Endothelial cell of umbilical vein (primary cell): ENCODE results near the gene AQP12A.

Experiments
- CTCF ChIP-seq, 2 donors: IDR thresholded peaks; 1 replicate in 1 of 2; 2 replicates in 1 of 2; pipeline ENCODE4 v1.5.1; 2011; ENCODE audit warnings: low read length in 2 of 2, mild to moderate bottlenecking in 2 of 2, moderate library complexity in 2 of 2, control low read depth in 1 of 2, inconsistent platforms in 1 of 2, low read depth in 1 of 2; ENCODE audit not compliant: insufficient read depth in 1 of 2; ENCODE audit errors: extremely low read depth in 1 of 2
- EZH2 ChIP-seq: IDR thresholded peaks from 2 replicates; pipeline ENCODE4 v1.6.1; 2012; ENCODE audit warnings: borderline replicate concordance, low read depth, mild to moderate bottlenecking, moderate library complexity, low read length, inconsistent platforms; ENCODE audit not compliant: severe bottlenecking
- FOS ChIP-seq: IDR thresholded peaks from 2 replicates; pipeline ENCODE4 v1.6.1; 2011; ENCODE audit warnings: mild to moderate bottlenecking, low read length, moderate library complexity, borderline replicate concordance; ENCODE audit not compliant: insufficient read depth
- GATA2 ChIP-seq: IDR thresholded peaks from 2 replicates; pipeline ENCODE4 v1.7.0; 2011; ENCODE audit warnings: low read depth, mild to moderate bottlenecking, moderate library complexity, mixed read lengths, low read length; ENCODE audit not compliant: insufficient read length, insufficient read depth
- JUN ChIP-seq: IDR thresholded peaks from 2 replicates; pipeline ENCODE4 v1.6.1; 2011; ENCODE audit warnings: borderline replicate concordance, low read depth; ENCODE audit not compliant: insufficient read length, insufficient read depth
- MYC ChIP-seq: IDR thresholded peaks from one replicate; pipeline ENCODE4 v1.6.1; 2011; ENCODE audit warnings: mild to moderate bottlenecking, low read depth, low read length
- POLR2A ChIP-seq: IDR thresholded peaks from 2 replicates; pipeline ENCODE4 v1.6.1; 2012; ENCODE audit warnings: low read depth, mild to moderate bottlenecking, control low read depth, low read length
- POLR2AphosphoS5 ChIP-seq: IDR thresholded peaks from 2 replicates; pipeline ENCODE4 v1.6.1; 2012; ENCODE audit warnings: low read depth, mild to moderate bottlenecking, control low read depth, low read length, moderate library complexity; ENCODE audit not compliant: insufficient read depth

GRCh38 chr2:240741091-240741490 is 49.4 kb downstream of the AQP12A start:
- TF ChIP-seq POLR2A: no peak
- no peak for TF ChIP-seq CTCF (IDR thresholded peaks at IDR 0.05; ENCODE audit: extremely low read depth in 1 of 2, insufficient read depth in 1 of 2, low read depth in 1 of 2, low read length in 2 of 2)
- TF ChIP-seq FOS: no peak
- no peak for TF ChIP-seq POLR2AphosphoS5
- TF ChIP-seq JUN: no peak
- no peak for TF ChIP-seq GATA2
- no peak for TF ChIP-seq MYC
- no peak for TF ChIP-seq EZH2
